Left ventricle myocardium inferior (tissue), 1 donor: ENCODE measurements around the gene LARGE1. TPM values are rescaled to one million over a fixed set of nuclear protein-coding genes. Genes with fewer than 3 reads are reported as not detected.

ENCODE experiments used
- DNase-seq: peaks from one replicate; pipeline ENCODE4 v3.0.0-alpha.2; 2020
- H3K27ac ChIP-seq: fragments of 200-600 bp; replicated peaks from 2 replicates; pipeline ENCODE4 v1.8.0; 2021
- H3K27me3 ChIP-seq: fragments of 200-600 bp; 2 replicates; pipeline ENCODE4 v1.8.0; 2021; ENCODE audit warnings: low read depth
- H3K36me3 ChIP-seq: fragments of 200-600 bp; 2 replicates; pipeline ENCODE4 v1.8.0; 2021
- H3K4me1 ChIP-seq: fragments of 200-600 bp; 2 replicates; pipeline ENCODE4 v1.8.0; 2021
- H3K4me3 ChIP-seq: fragments of 200-600 bp; 2 replicates; pipeline ENCODE4 v1.8.0; 2021; ENCODE audit warnings: mild to moderate bottlenecking, moderate library complexity
- H3K9me3 ChIP-seq: fragments of 200-600 bp; replicated peaks from 2 replicates; pipeline ENCODE4 v1.8.0; 2021
- CTCF ChIP-seq: fragments of 200-600 bp; IDR thresholded peaks from 2 replicates; pipeline ENCODE4 v1.8.0; 2021; ENCODE audit warnings: antibody characterized with exemption, mild to moderate bottlenecking, borderline replicate concordance
- intact Hi-C: fragments of 100-400 bp; cut with micrococcal nuclease; formaldehyde crosslinking; loops from one replicate; pipeline ENCODE4 v1.11.0; 2022
- microRNA-seq: library from miRNA; unstranded; fragments of <30 nt; microRNA quantifications from one replicate; pipeline ENCODE4 v1.2.0, GENCODE V29; 2020
- total RNA-seq: library from RNA; stranded (reverse); fragmentation: NEBNext Ultra II Directional; extraction: Animal tissue kit (Norgen Biotek cat#: 25700); gene quantifications from one replicate; pipeline ENCODE4 v1.2.1, GENCODE V29; 2021
- donor health status: DM: no; HTN: yes; CAD: no; lungs with severe emphysema.

The LARGE1 gene
- total RNA-seq, 1 donor from 2014 or later, result 117 TPM

- Histone ChIP-seq H3K36me3 (no peaks in the 10 kb centered on the region), H3K27me3 (peaks cover 4% of the 10 kb centered on the region), H3K9me3 (peaks cover 13% of the 10 kb centered on the region), H3K4me3 (no peak overlapping the region), H3K27ac (no peak overlapping the region), H3K4me1 (no peaks in the 10 kb centered on the region)
- no peak for TF ChIP-seq CTCF
- intact Hi-C loops, result no loop called here
- DNase-seq, result no peak
Observed at GRCh38 chr22:33240888-33241475, 679.3 kb downstream of the LARGE1 start.

GRCh38 chr22:33232071-33232470, 688.2 kb downstream of the LARGE1 start:
- H3K4me3 ChIP-seq, result no peak overlapping the region
- DNase-seq, result no peak
- H3K36me3 ChIP-seq, result no peaks in the 10 kb centered on the region
- no peaks in the 10 kb centered on the region for H3K4me1 ChIP-seq
- TF ChIP-seq CTCF, result no peak
- no peaks in the 10 kb centered on the region for H3K27me3 ChIP-seq
- intact Hi-C loops, result no loop called here
- H3K27ac ChIP-seq, result no peak overlapping the region
- peaks cover 53% of the 10 kb centered on the region for H3K9me3 ChIP-seq

- H3K36me3 ChIP-seq, result no peaks in the 10 kb centered on the region
- no peaks in the 10 kb centered on the region for H3K4me1 ChIP-seq
- peaks cover 10% of the 10 kb centered on the region for H3K27me3 ChIP-seq
- no peak for DNase-seq
- H3K9me3 ChIP-seq, result peaks cover 53% of the 10 kb centered on the region
- intact Hi-C loops, result no loop called here
- no peak for TF ChIP-seq CTCF
- no peak overlapping the region for H3K4me3 ChIP-seq
- H3K27ac ChIP-seq, result no peak overlapping the region
Observed at GRCh38 chr22:33227791-33228190, 692.5 kb downstream of the LARGE1 start.

- peaks cover 27% of the 10 kb centered on the region for H3K9me3 ChIP-seq
- no peaks in the 10 kb centered on the region for H3K36me3 ChIP-seq
- H3K4me3 ChIP-seq, result no peak overlapping the region
- H3K27me3 ChIP-seq, result peaks cover 10% of the 10 kb centered on the region
- no peaks in the 10 kb centered on the region for H3K4me1 ChIP-seq
- no peak for TF ChIP-seq CTCF
- no peak overlapping the region for H3K27ac ChIP-seq
- intact Hi-C loops, result no loop called here
- DNase-seq, result no peak
Observed at GRCh38 chr22:33224841-33225240, 695.4 kb downstream of the LARGE1 start.

Small RNA genes lying within 50 kb of the gene (microRNA-seq; reads per million reads assigned to microRNA genes)
- gene MIR4764, result not detected
